ENCODE results near the gene STIMATE.

STIMATE gene

DNA sequence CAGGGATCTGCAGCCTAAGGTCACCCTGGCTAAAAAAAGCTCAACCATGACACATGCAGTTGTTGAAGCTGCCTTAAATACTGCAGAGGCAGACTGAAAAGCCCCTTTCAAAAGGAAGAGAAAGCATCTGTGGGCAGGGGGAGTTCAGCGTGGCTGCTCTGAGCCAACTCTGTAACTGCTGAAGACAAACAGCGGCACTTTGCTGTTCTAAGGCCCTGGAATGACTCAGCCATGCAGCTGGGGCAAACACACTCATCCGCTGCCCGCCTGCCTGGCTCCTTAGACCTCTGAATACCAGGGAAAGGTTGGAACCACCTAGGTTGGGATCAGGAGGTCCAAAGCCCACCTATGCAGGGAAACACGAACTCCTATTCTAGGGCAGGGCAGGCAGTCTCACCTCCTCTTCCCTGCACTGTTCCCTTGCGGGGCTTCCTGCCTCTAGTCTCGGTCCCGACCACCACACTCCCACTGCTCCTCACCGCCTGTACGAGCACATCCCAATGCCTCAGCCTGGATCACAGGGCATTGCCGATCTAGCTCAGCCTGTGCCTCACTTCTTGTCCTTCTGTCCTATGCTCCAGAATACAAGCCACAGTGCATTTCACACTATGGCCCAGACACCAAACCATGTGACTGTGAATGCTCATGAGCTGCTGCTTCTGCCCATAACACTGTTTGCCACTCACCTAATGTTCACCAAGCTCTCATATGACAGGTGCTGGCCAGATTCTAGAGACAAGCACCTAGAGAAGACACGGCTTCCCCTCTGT lies 56.0 kb downstream of the STIMATE start:
- TF ChIP-seq, protein P1, sequence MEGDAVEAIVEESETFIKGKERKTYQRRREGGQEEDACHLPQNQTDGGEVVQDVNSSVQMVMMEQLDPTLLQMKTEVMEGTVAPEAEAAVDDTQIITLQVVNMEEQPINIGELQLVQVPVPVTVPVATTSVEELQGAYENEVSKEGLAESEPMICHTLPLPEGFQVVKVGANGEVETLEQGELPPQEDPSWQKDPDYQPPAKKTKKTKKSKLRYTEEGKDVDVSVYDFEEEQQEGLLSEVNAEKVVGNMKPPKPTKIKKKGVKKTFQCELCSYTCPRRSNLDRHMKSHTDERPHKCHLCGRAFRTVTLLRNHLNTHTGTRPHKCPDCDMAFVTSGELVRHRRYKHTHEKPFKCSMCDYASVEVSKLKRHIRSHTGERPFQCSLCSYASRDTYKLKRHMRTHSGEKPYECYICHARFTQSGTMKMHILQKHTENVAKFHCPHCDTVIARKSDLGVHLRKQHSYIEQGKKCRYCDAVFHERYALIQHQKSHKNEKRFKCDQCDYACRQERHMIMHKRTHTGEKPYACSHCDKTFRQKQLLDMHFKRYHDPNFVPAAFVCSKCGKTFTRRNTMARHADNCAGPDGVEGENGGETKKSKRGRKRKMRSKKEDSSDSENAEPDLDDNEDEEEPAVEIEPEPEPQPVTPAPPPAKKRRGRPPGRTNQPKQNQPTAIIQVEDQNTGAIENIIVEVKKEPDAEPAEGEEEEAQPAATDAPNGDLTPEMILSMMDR (IDR thresholded peaks at IDR 0.05; ENCODE audit: control insufficient read depth, extremely low read depth, insufficient read depth): no peak
- DNase-seq (ENCODE audit: low read depth): no peak

DNA sequence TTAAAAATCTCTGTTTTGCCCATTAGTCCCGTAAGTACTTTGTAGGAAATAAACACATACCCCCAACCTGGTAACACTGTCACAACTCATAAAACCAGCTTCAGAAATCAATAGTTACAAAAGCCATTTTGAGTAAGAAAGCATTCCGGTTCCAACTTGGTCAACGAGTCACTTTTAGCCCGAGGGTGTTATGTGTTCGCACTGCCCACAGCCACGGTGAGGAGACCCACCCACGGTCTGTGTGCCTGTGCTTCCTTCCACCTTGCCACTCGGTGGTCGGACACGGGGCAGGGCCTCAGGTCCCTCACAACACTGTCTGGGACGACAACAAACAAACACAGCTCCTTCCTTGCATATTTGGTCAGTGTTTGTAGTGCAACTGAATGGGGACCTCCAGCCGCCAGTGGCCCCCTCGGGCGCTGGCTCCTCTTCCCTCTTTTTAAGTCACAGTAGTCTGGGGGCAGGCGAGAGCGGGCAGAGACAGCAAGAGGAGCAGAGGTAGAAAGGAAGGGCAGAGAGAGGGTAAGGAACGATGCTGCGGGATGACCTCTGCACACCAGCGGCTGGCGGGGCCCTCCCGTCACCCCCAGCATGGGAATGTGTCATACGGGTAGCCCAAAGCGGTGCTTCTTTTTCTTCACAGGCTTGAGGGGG lies 57.3 kb downstream of the STIMATE start:
- DNase-seq (ENCODE audit: low read depth): no peak
- TF ChIP-seq, protein P1 (IDR thresholded peaks at IDR 0.05; ENCODE audit: control insufficient read depth, extremely low read depth, insufficient read depth): no peak
- H3K4me3 ChIP-seq (ENCODE audit: low read depth, low read length): no peak overlapping the region

More for the DNA sequence above, 56.0 kb downstream of the STIMATE start:
- H3K4me3 ChIP-seq (ENCODE audit: low read depth, low read length): no peak overlapping the region

DNA sequence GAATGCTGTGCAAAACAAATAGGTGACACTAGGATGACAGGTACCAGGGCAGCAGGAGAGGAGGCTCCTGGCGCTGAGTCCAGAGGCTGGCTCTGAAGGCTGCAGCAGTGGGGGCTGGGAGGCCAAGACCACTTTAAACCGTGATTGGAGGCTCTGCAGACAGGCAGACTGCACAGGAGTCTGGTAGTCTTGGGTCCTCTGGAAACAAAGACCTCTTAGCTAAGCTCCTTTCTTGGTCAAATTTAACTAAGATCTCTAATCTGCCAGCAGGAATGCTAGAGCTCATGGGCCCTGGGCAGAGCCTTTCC lies 58.1 kb downstream of the STIMATE start:
- H3K4me3 ChIP-seq (ENCODE audit: low read depth, low read length): no peak overlapping the region
- DNase-seq (ENCODE audit: low read depth): no peak

DNA sequence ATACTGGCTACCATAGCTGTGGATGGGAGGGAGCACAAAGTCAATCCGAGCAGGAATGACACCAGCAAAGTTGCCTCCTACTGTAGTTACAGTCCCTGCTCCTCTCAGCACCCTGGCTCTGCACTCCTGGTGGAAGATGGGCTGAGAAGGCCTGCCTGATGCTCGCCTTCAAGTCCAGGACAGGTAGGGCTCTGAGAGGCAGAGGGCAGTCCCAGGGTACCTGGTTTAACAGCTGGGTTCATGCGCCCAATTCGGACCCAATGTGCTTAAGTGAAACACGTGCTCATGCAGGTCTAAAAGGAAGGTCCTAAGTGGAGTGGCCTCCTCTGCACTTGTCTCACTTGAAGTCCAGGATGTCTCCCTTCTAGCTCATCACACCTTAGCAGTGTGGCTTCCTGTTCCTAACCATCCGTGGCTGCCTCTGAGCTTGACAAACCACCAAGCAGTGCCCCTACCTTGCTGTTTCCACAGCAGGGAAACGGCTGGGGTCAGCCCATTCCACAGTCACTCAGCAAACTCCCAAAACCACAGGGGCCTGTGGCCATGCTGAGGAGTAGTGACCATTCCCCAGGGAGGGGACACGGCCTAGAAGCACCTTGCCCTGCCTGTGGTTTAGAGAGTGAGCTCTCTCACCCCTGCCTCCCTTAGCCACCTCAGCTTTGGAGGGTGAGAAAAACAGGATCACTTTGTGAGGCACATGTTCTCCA lies 58.6 kb downstream of the STIMATE start:
- TF ChIP-seq, protein P1 (IDR thresholded peaks at IDR 0.05; ENCODE audit: control insufficient read depth, extremely low read depth, insufficient read depth): no peak
- no peak for DNase-seq (ENCODE audit: low read depth)

More for the DNA sequence above, 58.1 kb downstream of the STIMATE start:
- TF ChIP-seq, protein P1 (IDR thresholded peaks at IDR 0.05; ENCODE audit: control insufficient read depth, extremely low read depth, insufficient read depth): no peak

DNA sequence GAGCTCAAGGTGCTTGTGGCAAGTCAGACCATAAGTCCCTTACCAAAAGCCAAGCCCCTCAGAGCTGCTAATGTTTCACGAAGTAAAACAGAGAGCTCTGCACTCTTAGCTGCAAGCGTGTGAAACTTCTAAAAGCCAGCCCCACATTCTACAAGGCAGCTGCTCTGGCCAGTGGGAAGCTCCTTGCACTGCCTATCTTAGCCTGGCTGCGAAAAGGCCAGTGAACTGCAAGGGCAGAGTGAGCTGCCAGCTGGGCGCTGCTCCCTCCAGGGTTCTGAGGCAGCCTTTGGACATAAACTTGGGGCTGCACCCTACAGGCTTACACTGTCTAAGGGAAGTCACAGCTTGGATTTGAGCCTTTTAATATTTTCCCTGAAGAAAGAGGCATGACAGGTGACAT lies 60.4 kb downstream of the STIMATE start:
- DNase-seq (ENCODE audit: low read depth): no peak
- TF ChIP-seq, protein P1 (IDR thresholded peaks at IDR 0.05; ENCODE audit: control insufficient read depth, extremely low read depth, insufficient read depth): no peak
- H3K4me3 ChIP-seq (ENCODE audit: low read depth, low read length): no peak overlapping the region

More for the DNA sequence above, 58.6 kb downstream of the STIMATE start:
- no peak overlapping the region for H3K4me3 ChIP-seq (ENCODE audit: low read depth, low read length)

DNA sequence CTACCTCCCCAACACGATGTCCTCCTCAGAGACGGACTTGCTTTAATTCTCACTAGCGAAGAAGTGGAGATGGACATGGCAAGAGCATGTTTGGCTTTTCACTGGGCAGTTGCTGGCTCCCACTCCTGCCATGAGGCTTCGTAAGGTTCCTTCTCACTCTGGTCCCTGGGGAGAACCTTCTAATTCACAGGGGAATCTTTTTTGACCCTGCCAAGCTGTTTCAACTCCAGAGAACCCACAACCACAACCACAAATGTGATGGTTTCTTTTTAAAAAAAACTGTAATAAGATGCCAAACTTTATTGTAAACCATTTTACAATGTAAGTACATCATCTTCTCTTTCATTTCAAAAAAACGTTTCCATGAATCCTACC lies 60.9 kb downstream of the STIMATE start:
- H3K4me3 ChIP-seq (ENCODE audit: low read depth, low read length): no peak overlapping the region
- TF ChIP-seq, protein P1 (IDR thresholded peaks at IDR 0.05; ENCODE audit: control insufficient read depth, extremely low read depth, insufficient read depth): no peak
- DNase-seq (ENCODE audit: low read depth): no peak
